HCT116 (cell line): ENCODE data around the gene ZBTB38. TPM values are rescaled to one million over a fixed set of nuclear protein-coding genes. Genes with fewer than 3 reads are reported as not detected.

Experiments
- ATAC-seq: fragments of 200-7000 bp; cut with Tn5 transposase; 2 replicates; pipeline ENCODE4 v1.9.1; 2020; ENCODE audit warnings: mild to moderate bottlenecking, moderate library complexity
- BruUV-seq: library from RNA; stranded (reverse); fragments of 400-500 nt; replicated peaks from 2 replicates; lab custom pipeline; 2021; lab: Mats Ljungman, UMichigan
- CTCF ChIA-PET: fragments of 300-600 bp; sonication (Branson Sonifier 250); formaldehyde crosslinking; loops from one replicate; lab custom pipeline; 2021; ENCODE audit warnings: antibody characterized with exemption; lab: Charles Lee
- POLR2A ChIA-PET: fragments of 300-600, 350-600 bp; sonication (Branson Sonifier 250); formaldehyde crosslinking; loops from one replicate; lab custom pipeline; 2021; ENCODE audit warnings: antibody characterized with exemption; lab: Charles Lee
- RAD21 ChIA-PET, 2 experiments: fragments of 300-600 bp; sonication (Branson Sonifier 250); formaldehyde crosslinking; loops; one replicate each; lab custom pipeline; 2023; ENCODE audit warnings: low total read pairs in 2 of 2; ENCODE audit not compliant: uncharacterized antibody in 2 of 2, unreplicated experiment in 2 of 2, low non-redundant PET in 1 of 2; lab: Charles Lee
- DNase-seq: peaks from one replicate; pipeline ENCODE4 v3.0.0-alpha.2; 2010; ENCODE audit warnings: low read depth, low spot score
- H2AFZ ChIP-seq: fragments of 200-600 bp; shearing (Covaris generic), sonication (generic); 2 replicates; pipeline ENCODE4 v1.6.1; 2017; ENCODE audit warnings: low read depth, mixed run types, mixed read lengths, antibody characterized with exemption, low read length; ENCODE audit not compliant: poor library complexity, severe bottlenecking
- H3K27ac ChIP-seq: 2 replicates; pipeline ENCODE4 v1.5.1; 2012; ENCODE audit warnings: low read depth, low read length
- H3K27me3 ChIP-seq: fragments of 200-600 bp; sonication (generic); 2 replicates; pipeline ENCODE4 v1.6.1; 2016; ENCODE audit warnings: mixed run types, low read length, mixed read lengths; ENCODE audit not compliant: insufficient read depth
- H3K36me3 ChIP-seq, 2 experiments: fragments of 200-500 bp in 1 of 2; fragments of 200-600 bp in 1 of 2; sonication (Bioruptor generic) in 1 of 2; sonication (generic) in 1 of 2; 2 replicates each; pipeline versions ENCODE4 v1.5.1 to v1.6.1; 2014 to 2016; ENCODE audit warnings: low read length in 2 of 2, inconsistent platforms in 1 of 2, mixed read lengths in 1 of 2, mixed run types in 1 of 2; ENCODE audit not compliant: insufficient read depth in 2 of 2, control insufficient read depth in 1 of 2
- H3K4me1 ChIP-seq, 2 experiments: fragments of 200-600 bp in 1 of 2; sonication (generic) in 1 of 2; 2 replicates each; pipeline versions ENCODE4 v1.5.1 to v1.6.1; 2012 to 2017; ENCODE audit warnings: low read length in 2 of 2, inconsistent platforms in 1 of 2, mild to moderate bottlenecking in 1 of 2, mixed read lengths in 1 of 2, mixed run types in 1 of 2, moderate library complexity in 1 of 2; ENCODE audit not compliant: insufficient read depth in 2 of 2, control insufficient read depth in 1 of 2
- H3K4me2 ChIP-seq: fragments of 200-600 bp; sonication (generic); 2 replicates; pipeline ENCODE4 v1.6.1; 2017; ENCODE audit warnings: mixed run types, low read length, mixed read lengths
- H3K4me3 ChIP-seq, 2 experiments: fragments of 200-600 bp in 1 of 2; sonication (generic) in 1 of 2; replicated peaks in 1 of 2; 2 replicates each; pipeline ENCODE4 v1.5.1; 2011 to 2016; ENCODE audit warnings: low read length in 2 of 2, control low read depth in 1 of 2, low read depth in 1 of 2, mild to moderate bottlenecking in 1 of 2, mixed read lengths in 1 of 2, mixed run types in 1 of 2
- H3K79me2 ChIP-seq: fragments of 200-600 bp; sonication (generic); 2 replicates; pipeline ENCODE4 v1.6.1; 2017; ENCODE audit warnings: mild to moderate bottlenecking, mixed run types, low read length, moderate library complexity, mixed read lengths; ENCODE audit not compliant: insufficient read depth
- H3K9ac ChIP-seq: fragments of 200-600 bp; sonication (generic); 2 replicates; pipeline ENCODE4 v1.6.1; 2016; ENCODE audit warnings: low read length, mixed read lengths
- H3K9me2 ChIP-seq: fragments of 200-600 bp; sonication (generic), shearing (Covaris generic); 2 replicates; pipeline ENCODE4 v1.6.1; 2017; ENCODE audit warnings: mixed run types, mild to moderate bottlenecking, moderate library complexity; ENCODE audit not compliant: insufficient read depth
- H3K9me3 ChIP-seq, 2 experiments: fragments of 200-500 bp in 1 of 2; fragments of 200-600 bp in 1 of 2; sonication (Bioruptor generic) in 1 of 2; sonication (generic) in 1 of 2; 2 replicates each; pipeline ENCODE4 v1.6.1; 2014 to 2017; ENCODE audit warnings: low read length in 2 of 2, mixed read lengths in 2 of 2, inconsistent platforms in 1 of 2, low read depth in 1 of 2, mild to moderate bottlenecking in 1 of 2, mixed run types in 1 of 2, moderate library complexity in 1 of 2; ENCODE audit not compliant: control insufficient read depth in 1 of 2, insufficient read depth in 1 of 2
- H4K20me1 ChIP-seq: fragments of 200-600 bp; sonication (generic), shearing (Covaris generic); 2 replicates; pipeline ENCODE4 v1.6.1; 2017; ENCODE audit warnings: mixed run types, mild to moderate bottlenecking, moderate library complexity; ENCODE audit not compliant: insufficient read depth
- ATF3 ChIP-seq: IDR thresholded peaks from 2 replicates; pipeline ENCODE4 v1.6.1; 2012
- CBX3 ChIP-seq: IDR thresholded peaks from 2 replicates; pipeline ENCODE4 v1.6.1; 2012; ENCODE audit warnings: low read depth
- CEBPB ChIP-seq: IDR thresholded peaks from 2 replicates; pipeline ENCODE4 v1.6.1; 2012; ENCODE audit warnings: low read depth
- EGR1 ChIP-seq: IDR thresholded peaks from 2 replicates; pipeline ENCODE4 v1.6.1; 2012; ENCODE audit warnings: low read depth
- ELF1 ChIP-seq: IDR thresholded peaks from 2 replicates; pipeline ENCODE4 v1.6.1; 2012; ENCODE audit warnings: low read depth, borderline replicate concordance
- JUND ChIP-seq: IDR thresholded peaks from 2 replicates; pipeline ENCODE4 v1.6.1; 2012
- POLR2A ChIP-seq: IDR thresholded peaks from 2 replicates; pipeline ENCODE4 v1.7.0; 2011; ENCODE audit warnings: borderline replicate concordance; ENCODE audit not compliant: insufficient read depth, insufficient read length; ENCODE audit errors: extremely low read depth
- POLR2AphosphoS5 ChIP-seq: IDR thresholded peaks from 2 replicates; pipeline ENCODE4 v1.6.1; 2011; ENCODE audit warnings: mild to moderate bottlenecking, low read depth, low read length, moderate library complexity
- SIN3A ChIP-seq: IDR thresholded peaks from 2 replicates; pipeline ENCODE4 v1.6.1; 2012; ENCODE audit warnings: low read depth
- SP1 ChIP-seq: IDR thresholded peaks from 2 replicates; pipeline ENCODE4 v1.6.1; 2012; ENCODE audit warnings: low read depth
- TCF7L2 ChIP-seq: IDR thresholded peaks from 2 replicates; pipeline ENCODE4 v1.7.0; 2011; ENCODE audit warnings: borderline replicate concordance, inconsistent platforms; ENCODE audit not compliant: insufficient read depth, insufficient read length; ENCODE audit errors: extremely low read depth
- YY1 ChIP-seq: IDR thresholded peaks from 2 replicates; pipeline ENCODE4 v1.6.1; 2011; ENCODE audit warnings: low read length, low read depth, moderate library complexity, mild to moderate bottlenecking; ENCODE audit not compliant: insufficient replicate concordance; ENCODE audit errors: extremely low read depth
- ZBTB33 ChIP-seq: IDR thresholded peaks from 2 replicates; pipeline ENCODE4 v1.6.1; 2011; ENCODE audit warnings: mild to moderate bottlenecking, low read length, moderate library complexity; ENCODE audit not compliant: insufficient replicate concordance; ENCODE audit errors: extremely low read depth
- ZNF274 ChIP-seq: fragments of 200-500 bp; sonication (Bioruptor generic); IDR thresholded peaks from 2 replicates; pipeline ENCODE4 v1.6.1; 2014; ENCODE audit warnings: mild to moderate bottlenecking, low read depth, low read length, inconsistent platforms
- intact Hi-C: fragments of 100-400 bp; cut with micrococcal nuclease; formaldehyde crosslinking; loops from 2 replicates; pipeline ENCODE4 v1.10.0; 2022
- total RNA-seq: library from RNA; stranded (reverse); gene quantifications from one replicate; pipeline ENCODE4 v1.2.1, GENCODE V29; 2021; ENCODE audit not compliant: unreplicated experiment

Gene ZBTB38
- total RNA-seq, 1 experiment from 2014 or later, result 33.5 TPM

- CTCF ChIA-PET, result no interaction called here
Observed at GRCh38 chr3:141328286-141329166, 39.8 kb upstream of the ZBTB38 start.

GRCh38 chr3:141330235-141330634 is 38.1 kb upstream of the ZBTB38 start:
- H3K27ac ChIP-seq, result no peak overlapping the region
- H3K9me3 ChIP-seq, result no peaks in the 10 kb centered on the region
- intact Hi-C loops, result no loop called here
- no peak for ATAC-seq
- no peaks in the 10 kb centered on the region for H3K9me2 ChIP-seq
- BruUV-seq, result no TSS peak
- no peaks in the 10 kb centered on the region for H3K79me2 ChIP-seq
- no peak overlapping the region for H3K4me2 ChIP-seq
- DNase-seq, result no peak
- H2AFZ ChIP-seq, result no peak overlapping the region
- ChIA-PET CTCF (no interaction called here), RAD21 (no interaction called here), POLR2A (no interaction called here)
- no peak overlapping the region for H3K4me3 ChIP-seq
- TF ChIP-seq ATF3, result no peak
- no peak for TF ChIP-seq SIN3A
- no peak for TF ChIP-seq CBX3
- TF ChIP-seq TCF7L2, result no peak
- no peak for TF ChIP-seq CEBPB
- TF ChIP-seq POLR2A, result no peak
- TF ChIP-seq EGR1, result no peak
- TF ChIP-seq ZNF274, result no peak
- no peak for TF ChIP-seq ZBTB33
- no peak for TF ChIP-seq YY1
- no peak for TF ChIP-seq SP1
- no peak for TF ChIP-seq JUND
- no peak for TF ChIP-seq POLR2AphosphoS5
- TF ChIP-seq ELF1, result no peak
- H3K36me3 ChIP-seq, result no peaks in the 10 kb centered on the region
- no peaks in the 10 kb centered on the region for H3K27me3 ChIP-seq
- H3K4me1 ChIP-seq, result peaks cover 0 to 10% of the 10 kb centered on the region in 2 experiments; a peak in 2 of 4 replicates
- H4K20me1 ChIP-seq, result no peaks in the 10 kb centered on the region
- H3K9ac ChIP-seq, result no peak overlapping the region

More at GRCh38 chr3:141328286-141329166, 39.8 kb upstream of the ZBTB38 start:
- Histone ChIP-seq H3K4me2 (no peak overlapping the region), H3K27ac (no peak overlapping the region), H2AFZ (no peak overlapping the region), H3K79me2 (no peaks in the 10 kb centered on the region), H3K4me1 (peaks cover 0 to 10% of the 10 kb centered on the region in 2 experiments; a peak in 2 of 4 replicates), H3K9me3 (no peaks in the 10 kb centered on the region), H3K27me3 (no peaks in the 10 kb centered on the region), H3K9ac (no peak overlapping the region), H3K36me3 (no peaks in the 10 kb centered on the region), H4K20me1 (no peaks in the 10 kb centered on the region), H3K9me2 (no peaks in the 10 kb centered on the region), H3K4me3 (no peak overlapping the region)
- ChIA-PET RAD21 (no interaction called here), POLR2A (no interaction called here)
- intact Hi-C loops, result no loop called here
- TF ChIP-seq JUND (no peak), TCF7L2 (no peak)
- no TSS peak for BruUV-seq
- ATAC-seq (no peak), DNase-seq (no peak)
